ENCODE measurements around the gene PLCL1. TPM values are rescaled to one million over a fixed set of nuclear protein-coding genes. Genes with fewer than 3 reads are reported as not detected.

Gene PLCL1
- total RNA-seq, 3 donors from 2014 or later, result 6.6 to 11.3 (median 11.1) TPM

GRCh38 chr2:197997083-197997541 is 192.7 kb downstream of the PLCL1 start:
- H3K9me3 ChIP-seq, result no peaks in the 10 kb centered on the region
- no peak overlapping the region for H3K4me3 ChIP-seq
- no peaks in the 10 kb centered on the region for H3K36me3 ChIP-seq
- H3K4me1 ChIP-seq, result no peaks in the 10 kb centered on the region
- no peak overlapping the region for H3K27ac ChIP-seq
- no peaks in the 10 kb centered on the region for H3K27me3 ChIP-seq
- TF ChIP-seq POLR2A (IDR thresholded peaks at IDR 0.05) (no peak), POLR2AphosphoS5 (IDR thresholded peaks at IDR 0.05) (no peak), CTCF (IDR thresholded peaks at IDR 0.05) (no peak)
- no peak for DNase-seq (ENCODE audit: low spot score in 2 of 2)
- intact Hi-C loops (cut with DNase I; ENCODE audit: low total_unique reads), result no loop called here

GRCh38 chr2:197998702-197999101 is 194.3 kb downstream of the PLCL1 start:
- H3K27ac ChIP-seq, result no peak overlapping the region
- no peaks in the 10 kb centered on the region for H3K9me3 ChIP-seq
- DNase-seq (ENCODE audit: low spot score in 2 of 2), result no peak
- no peaks in the 10 kb centered on the region for H3K27me3 ChIP-seq
- no peaks in the 10 kb centered on the region for H3K4me1 ChIP-seq
- intact Hi-C loops (cut with DNase I; ENCODE audit: low total_unique reads), result no loop called here
- TF ChIP-seq POLR2A (IDR thresholded peaks at IDR 0.05), result no peak
- no peak for TF ChIP-seq CTCF (IDR thresholded peaks at IDR 0.05)
- no peak for TF ChIP-seq POLR2AphosphoS5 (IDR thresholded peaks at IDR 0.05)
- no peaks in the 10 kb centered on the region for H3K36me3 ChIP-seq
- no peak overlapping the region for H3K4me3 ChIP-seq

GRCh38 chr2:198000417-198000816 is 196.0 kb downstream of the PLCL1 start:
- intact Hi-C loops (cut with DNase I; ENCODE audit: low total_unique reads), result loop anchor here (2.0 kb wide), 1 partner anchor 14 kb away; no protein-coding TSS in a partner anchor
- no peak for DNase-seq (ENCODE audit: low spot score in 2 of 2)
- Histone ChIP-seq H3K4me3 (no peak overlapping the region), H3K9me3 (no peaks in the 10 kb centered on the region), H3K27ac (no peak overlapping the region), H3K36me3 (no peaks in the 10 kb centered on the region), H3K4me1 (no peaks in the 10 kb centered on the region), H3K27me3 (no peaks in the 10 kb centered on the region)
- TF ChIP-seq POLR2AphosphoS5 (IDR thresholded peaks at IDR 0.05), result no peak
- no peak for TF ChIP-seq CTCF (IDR thresholded peaks at IDR 0.05)
- no peak for TF ChIP-seq POLR2A (IDR thresholded peaks at IDR 0.05)

GRCh38 chr2:198004173-198004572 is 199.8 kb downstream of the PLCL1 start:
- intact Hi-C loops (cut with DNase I; ENCODE audit: low total_unique reads), result no loop called here
- DNase-seq (ENCODE audit: low spot score in 2 of 2), result no peak
- TF ChIP-seq POLR2AphosphoS5 (IDR thresholded peaks at IDR 0.05) (no peak), POLR2A (IDR thresholded peaks at IDR 0.05) (no peak), CTCF (IDR thresholded peaks at IDR 0.05) (no peak)

GRCh38 chr2:198004921-198005829 is 200.8 kb downstream of the PLCL1 start:
- no peak for DNase-seq (ENCODE audit: low spot score in 2 of 2)
- no peaks in the 10 kb centered on the region for H3K4me1 ChIP-seq
- H3K27ac ChIP-seq, result no peak overlapping the region
- H3K4me3 ChIP-seq, result no peak overlapping the region
- H3K27me3 ChIP-seq, result no peaks in the 10 kb centered on the region
- H3K36me3 ChIP-seq, result no peaks in the 10 kb centered on the region
- H3K9me3 ChIP-seq, result no peaks in the 10 kb centered on the region
- TF ChIP-seq POLR2A (IDR thresholded peaks at IDR 0.05), result no peak
- TF ChIP-seq CTCF (IDR thresholded peaks at IDR 0.05), result no peak
- TF ChIP-seq POLR2AphosphoS5 (IDR thresholded peaks at IDR 0.05), result no peak
- intact Hi-C loops (cut with DNase I; ENCODE audit: low total_unique reads), result no loop called here

More at GRCh38 chr2:198004173-198004572, 199.8 kb downstream of the PLCL1 start:
- H3K4me1 ChIP-seq, result no peaks in the 10 kb centered on the region
- H3K36me3 ChIP-seq, result no peaks in the 10 kb centered on the region
- no peak overlapping the region for H3K4me3 ChIP-seq
- H3K27me3 ChIP-seq, result no peaks in the 10 kb centered on the region
- no peaks in the 10 kb centered on the region for H3K9me3 ChIP-seq
- H3K27ac ChIP-seq, result no peak overlapping the region

All from breast epithelium (tissue), 4 donors.